MG63 (cell line): ENCODE results near the gene YAF2. TPM values are rescaled to one million over a fixed set of nuclear protein-coding genes. Genes with fewer than 3 reads are reported as not detected.

Experiments
- total RNA-seq: library from RNA; depleted of rRNA; stranded (reverse); fragments of >200 nt; shearing (Covaris generic); gene quantifications from 2 replicates; pipeline ENCODE4 v1.2.3, GENCODE V29; 2014; ENCODE audit warnings: low replicate concordance; rRNA removed

YAF2 gene
- total RNA-seq, 1 experiment from 2014 or later: 27.8 TPM

Other genes with a start within 250 kb of the YAF2 start
- gene GXYLT1, start 93.4 kb downstream of the YAF2 start, total RNA-seq: 7.8 and 14.4 TPM in 2 replicates
- 32.1 and 42.6 TPM in 2 replicates for gene ZCRB1, start 87.8 kb upstream of the YAF2 start, total RNA-seq
- gene PPHLN1, start 87.9 kb upstream of the YAF2 start, total RNA-seq: 19.8 and 20.7 TPM in 2 replicates